Right lung (tissue), 10 donors: ENCODE results near the gene C3orf80. TPM values are rescaled to one million over a fixed set of nuclear protein-coding genes. Genes with fewer than 3 reads are reported as not detected.
A peak's percentile ranks its signal among the peaks of the same experiment; 100 is the strongest.
"Not testable (repeated sequence)": the region's sequence is repeated elsewhere in the genome, so short reads cannot be mapped to it uniquely, and the experiment has no call there.

Source experiments
- DNase-seq, 2 donors: peaks; one replicate each; pipeline ENCODE4 v3.0.0-alpha.2; 2013
- long read RNA-seq, 8 donors: transcript quantifications; one replicate each; lab custom pipeline, GENCODE V29; 2026
- polyA plus RNA-seq, 5 donors: library from polyadenylated mRNA; unstranded; fragments of 120-200 nt; gene quantifications; one replicate each; pipeline versions ENCODE4 v1.2.1 to v1.2.3, GENCODE V29; 2013; ENCODE audit warnings: inconsistent platforms in 1 of 5, low replicate concordance in 1 of 5; ENCODE audit not compliant: insufficient read length in 5 of 5, insufficient read depth in 1 of 5

C3orf80 gene
- 1 to 10 TPM; 5.2 to 8.5 (median 7.1) TPM for polyA plus RNA-seq
- long read RNA-seq, donor 1, transcript C3orf80-201 (1 exons, 2,718 nt) = major isoform, 21 of 21 reads
- long read RNA-seq, donor 1, partial matches to known transcripts = 0 of 21 reads
- long read RNA-seq, donor 1, other reads (novel, unspliced or antisense) = 0 of 21 reads
- long read RNA-seq, donor 2, transcript C3orf80-201 (1 exons, 2,718 nt) = major isoform, 8 of 8 reads
- long read RNA-seq, donor 2, partial matches to known transcripts = 0 of 8 reads
- long read RNA-seq, donor 2, other reads (novel, unspliced or antisense) = 0 of 8 reads
- long read RNA-seq, donor 3, transcript C3orf80-201 (1 exons, 2,718 nt) = major isoform, 13 of 13 reads
- long read RNA-seq, donor 3, partial matches to known transcripts = 0 of 13 reads
- long read RNA-seq, donor 3, other reads (novel, unspliced or antisense) = 0 of 13 reads
- long read RNA-seq, donor 4, transcript C3orf80-201 (1 exons, 2,718 nt) = major isoform, 17 of 17 reads
- long read RNA-seq, donor 4, partial matches to known transcripts = 0 of 17 reads
- long read RNA-seq, donor 4, other reads (novel, unspliced or antisense) = 0 of 17 reads
- long read RNA-seq, donor 5, transcript C3orf80-201 (1 exons, 2,718 nt) = major isoform, 11 of 11 reads
- long read RNA-seq, donor 5, partial matches to known transcripts = 0 of 11 reads
- long read RNA-seq, donor 5, other reads (novel, unspliced or antisense) = 0 of 11 reads
- long read RNA-seq, donor 6, transcript C3orf80-201 (1 exons, 2,718 nt) = major isoform, 10 of 10 reads
- long read RNA-seq, donor 6, partial matches to known transcripts = 0 of 10 reads
- long read RNA-seq, donor 6, other reads (novel, unspliced or antisense) = 0 of 10 reads
- long read RNA-seq, donor 7, transcript C3orf80-201 (1 exons, 2,718 nt) = major isoform, 12 of 12 reads
- long read RNA-seq, donor 7, partial matches to known transcripts = 0 of 12 reads
- long read RNA-seq, donor 7, other reads (novel, unspliced or antisense) = 0 of 12 reads
- long read RNA-seq, donor 8, partial matches to known transcripts = 0 of 3 reads
- long read RNA-seq, donor 8, other reads (novel, unspliced or antisense) = 0 of 3 reads

- peak; percentile 44 to 47 for DNase-seq
These were observed at the start of gene C3orf80 for GRCh38 chr3:160225176-160226025. Gene C3orf80, plus strand, starts transcription at chr3:160225422. Its CDS starts 214 bp downstream, at chr3:160225636.

DNA sequence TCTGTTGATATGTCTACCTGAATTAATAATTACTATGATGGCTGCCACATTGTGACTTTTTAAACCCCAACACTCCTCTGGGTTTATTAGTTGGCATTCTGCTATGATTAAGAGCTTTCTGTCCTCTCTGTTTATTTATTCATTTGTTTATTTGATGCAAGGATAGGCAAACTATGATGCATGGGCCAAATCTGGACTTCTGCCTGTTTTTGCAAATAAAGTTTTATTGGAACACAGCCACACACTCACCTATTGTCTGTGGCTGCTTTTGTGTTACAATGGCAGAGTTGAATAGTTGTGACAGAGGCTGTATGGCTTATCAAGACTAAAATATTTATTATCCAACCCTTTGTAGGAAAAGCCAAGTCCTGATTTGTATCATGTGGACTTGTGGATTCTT, 48.3 kb upstream of the C3orf80 start:
- no peak for DNase-seq

DNA sequence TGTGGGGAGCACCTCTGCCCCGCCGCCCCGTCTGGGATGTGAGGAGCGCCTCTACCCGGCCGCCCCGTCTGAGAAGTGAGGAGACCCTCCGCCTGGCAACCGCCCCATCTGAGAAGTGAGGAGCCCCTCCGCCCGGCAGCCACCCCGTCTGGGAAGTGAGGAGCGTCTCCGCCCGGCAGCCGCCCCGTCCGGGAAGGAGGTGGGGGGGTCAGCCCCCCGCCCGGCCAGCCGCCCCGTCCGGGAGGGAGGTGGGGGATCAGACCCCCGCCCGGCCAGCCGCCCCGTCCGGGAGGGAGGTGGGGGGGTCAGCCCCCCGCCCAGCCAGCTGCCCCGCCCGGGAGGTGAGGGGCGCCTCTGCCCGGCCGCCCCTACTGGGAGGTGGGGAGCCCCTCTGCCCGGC, 46.6 kb upstream of the C3orf80 start:
- not testable (repeated sequence) for DNase-seq

DNA sequence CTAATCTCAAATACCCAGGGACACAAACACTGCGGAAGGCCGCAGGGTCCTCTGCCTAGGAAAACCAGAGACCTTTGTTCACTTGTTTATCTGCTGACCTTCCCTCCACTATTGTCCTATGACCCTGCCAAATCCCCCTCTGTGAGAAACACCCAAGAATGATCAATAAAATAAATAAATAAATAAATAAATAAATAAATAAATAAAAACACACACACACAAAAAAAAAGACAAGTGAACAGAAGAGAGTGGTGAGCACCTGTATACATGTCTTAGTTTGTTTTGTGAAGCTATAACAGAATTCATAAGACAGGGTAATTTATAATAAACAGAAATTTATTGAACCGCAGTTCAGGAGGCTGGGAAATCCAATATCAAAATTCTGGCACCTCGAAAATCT, 45.8 kb upstream of the C3orf80 start:
- DNase-seq = not testable (repeated sequence)

- DNase-seq = no peak
These were observed 45.3 kb upstream of the C3orf80 start for GRCh38 chr3:160179906-160180305.

DNA sequence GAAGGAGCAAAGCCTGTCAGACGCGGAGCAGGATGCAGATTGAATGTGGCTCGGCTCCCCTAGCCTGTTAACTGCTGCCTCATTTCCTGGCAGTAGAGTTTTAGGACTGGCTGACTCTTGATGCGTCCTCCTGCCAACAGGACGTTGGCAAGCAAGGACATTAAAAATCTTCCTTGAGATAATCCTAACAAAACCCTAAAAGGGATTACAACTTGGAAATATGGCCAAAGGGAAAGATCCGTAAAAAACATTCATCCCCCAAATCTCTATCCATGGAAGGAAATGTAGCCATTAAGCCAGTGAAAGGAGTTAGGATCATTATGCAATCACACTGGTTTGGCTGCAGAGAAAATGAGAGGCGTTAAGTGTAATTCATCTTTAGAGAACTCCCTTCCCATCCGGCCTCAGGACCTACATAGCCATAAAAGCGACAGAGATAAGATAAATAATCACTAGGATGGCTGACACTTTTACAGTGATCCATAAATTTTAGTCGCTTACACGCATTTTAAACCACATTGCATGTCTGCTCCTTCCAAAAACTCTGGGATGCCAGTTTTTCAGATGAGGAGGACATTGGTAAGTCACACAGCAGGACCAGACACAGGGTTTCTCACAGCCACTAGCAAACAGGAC, 44.5 kb upstream of the C3orf80 start:
- DNase-seq = peak in 1 of 2 donors; percentile 19

DNA sequence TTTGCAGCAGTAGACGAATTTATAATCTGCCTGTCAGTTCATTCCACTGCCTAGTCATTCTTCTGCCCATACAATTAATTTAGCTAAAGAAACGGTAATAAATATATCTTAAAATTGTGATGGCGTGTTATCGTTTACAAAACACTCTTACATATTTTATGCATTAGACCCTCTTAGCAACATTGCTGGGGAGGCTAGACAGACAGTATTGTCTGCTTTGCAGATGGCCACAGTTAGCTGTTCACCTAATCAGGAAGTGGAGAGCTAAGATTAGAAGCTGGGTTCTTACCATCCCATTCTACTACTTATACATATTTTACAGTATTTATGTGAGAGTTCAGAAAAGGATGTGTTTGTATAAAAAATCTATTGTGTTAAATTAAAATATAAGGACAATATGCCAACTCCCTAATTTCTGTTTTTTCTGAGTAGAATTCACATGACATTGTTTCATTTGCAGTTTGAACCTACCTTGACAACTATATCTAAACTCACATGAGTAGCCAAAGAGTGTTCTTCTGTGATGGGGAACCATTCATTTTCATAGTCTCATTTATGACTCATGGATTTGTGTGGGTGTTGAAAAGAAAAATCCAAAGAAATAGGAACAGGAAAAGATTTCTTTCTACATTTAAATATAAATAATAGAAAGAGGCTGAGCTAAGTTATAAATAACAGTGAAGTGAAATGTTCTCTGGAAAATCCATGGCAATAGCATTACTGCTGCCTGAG, 41.7 kb upstream of the C3orf80 start:
- no peak for DNase-seq

- DNase-seq = peak in 1 of 2 donors; percentile 28
These were observed 40.6 kb upstream of the C3orf80 start for GRCh38 chr3:160184655-160185054.

DNA sequence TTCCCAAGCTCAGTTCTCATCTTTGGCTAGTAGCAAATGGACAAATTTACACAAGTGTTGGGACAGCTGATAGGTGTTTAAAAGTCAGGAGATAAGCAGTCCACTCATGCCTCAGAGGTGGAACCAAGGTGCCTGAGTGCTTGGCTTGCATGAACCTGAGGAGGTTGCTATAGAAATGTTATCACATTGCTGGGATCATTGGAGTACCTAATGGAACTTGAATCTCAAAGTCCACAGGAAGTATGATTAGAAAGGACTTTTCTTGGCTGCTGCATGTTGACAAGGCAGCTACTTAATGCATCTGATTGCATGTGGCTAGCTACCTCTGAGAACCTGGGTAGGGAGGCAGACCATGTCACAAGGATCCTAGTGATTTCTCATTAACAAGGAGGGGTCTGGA, 39.5 kb upstream of the C3orf80 start:
- DNase-seq = no peak

- no peak for DNase-seq
These were observed 37.9 kb upstream of the C3orf80 start for GRCh38 chr3:160187288-160187687.

- DNase-seq = no peak
These were observed 32.8 kb upstream of the C3orf80 start for GRCh38 chr3:160192310-160193029.

GRCh38 chr3:160193644-160194192, 31.5 kb upstream of the C3orf80 start:
- DNase-seq = no peak

DNA sequence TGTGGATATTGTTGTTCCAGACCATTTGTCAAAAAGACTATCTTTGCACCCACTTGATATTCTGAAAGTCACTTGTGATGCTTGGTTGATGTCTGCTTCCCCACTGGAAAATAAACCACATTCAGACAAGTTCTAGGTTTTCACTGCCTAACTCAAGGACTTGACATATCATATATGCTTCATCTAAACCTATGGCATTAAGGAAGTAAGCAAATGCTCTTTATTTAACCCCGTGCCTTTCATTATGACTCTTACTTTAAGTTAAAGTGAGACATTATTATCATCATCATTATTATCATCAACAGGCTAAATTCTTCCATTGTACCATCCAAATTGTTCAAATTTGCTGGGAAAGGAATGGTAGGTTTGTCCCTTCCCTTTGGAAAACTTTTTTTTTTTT, 30.8 kb upstream of the C3orf80 start:
- DNase-seq = no peak

DNA sequence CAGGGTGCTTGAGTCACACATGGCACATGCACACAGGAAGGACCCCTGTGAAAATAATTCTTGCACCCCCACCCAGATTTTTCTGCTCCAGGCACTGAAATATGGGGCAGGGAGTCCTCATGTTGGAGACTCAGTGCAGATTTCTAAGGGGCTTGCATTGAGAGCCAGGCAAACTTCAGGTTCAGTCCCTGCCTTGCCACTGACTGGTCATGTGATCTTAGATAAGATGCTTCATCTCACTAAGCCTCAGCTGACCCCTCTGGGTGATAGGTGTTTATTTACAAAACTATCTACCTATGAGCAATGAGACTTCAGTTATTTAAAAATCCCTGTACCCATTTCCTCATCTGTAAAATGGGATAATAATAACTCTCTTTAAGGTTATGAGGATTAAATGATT, 30.1 kb upstream of the C3orf80 start:
- no peak for DNase-seq

- DNase-seq = no peak
These were observed 28.6 kb upstream of the C3orf80 start for GRCh38 chr3:160196511-160197104.

DNA sequence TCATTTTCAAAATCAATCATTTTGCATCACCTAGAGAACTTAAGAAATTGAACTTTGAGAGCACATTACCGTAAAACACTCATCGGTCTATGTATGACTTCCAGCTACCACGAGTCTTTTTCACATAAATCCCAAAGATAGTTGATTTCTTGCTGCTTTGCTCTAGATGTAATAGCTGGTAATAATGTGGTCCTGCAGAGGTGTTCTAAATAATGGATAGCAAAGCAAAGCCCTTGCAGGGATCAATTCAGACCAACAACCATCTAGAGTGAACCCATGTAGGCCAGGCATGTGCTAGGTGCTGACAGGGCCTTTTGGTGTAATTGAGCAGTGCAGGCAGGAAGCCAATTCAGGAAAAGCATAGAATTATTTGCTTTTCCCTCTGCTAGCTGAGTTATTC, 26.1 kb upstream of the C3orf80 start:
- no peak for DNase-seq

DNA sequence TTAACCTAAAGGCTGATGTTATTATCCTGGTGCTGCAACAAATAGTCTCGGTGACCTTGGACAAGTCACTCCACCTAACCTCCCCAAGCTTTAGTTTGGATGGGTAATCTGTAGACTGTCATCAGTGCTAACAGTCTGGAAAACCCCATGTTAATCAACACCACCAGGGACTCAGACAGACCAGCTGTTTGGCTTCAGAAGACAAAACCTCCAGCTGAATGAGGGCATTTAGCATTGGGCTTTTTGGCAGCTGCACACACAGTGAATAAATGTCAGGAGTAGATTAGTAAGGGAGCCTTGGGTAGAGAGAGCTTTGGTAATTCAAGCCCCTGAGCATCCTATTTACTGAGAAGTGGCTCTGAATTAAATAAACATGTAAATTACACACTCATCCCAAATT, 24.9 kb upstream of the C3orf80 start:
- DNase-seq = no peak

DNA sequence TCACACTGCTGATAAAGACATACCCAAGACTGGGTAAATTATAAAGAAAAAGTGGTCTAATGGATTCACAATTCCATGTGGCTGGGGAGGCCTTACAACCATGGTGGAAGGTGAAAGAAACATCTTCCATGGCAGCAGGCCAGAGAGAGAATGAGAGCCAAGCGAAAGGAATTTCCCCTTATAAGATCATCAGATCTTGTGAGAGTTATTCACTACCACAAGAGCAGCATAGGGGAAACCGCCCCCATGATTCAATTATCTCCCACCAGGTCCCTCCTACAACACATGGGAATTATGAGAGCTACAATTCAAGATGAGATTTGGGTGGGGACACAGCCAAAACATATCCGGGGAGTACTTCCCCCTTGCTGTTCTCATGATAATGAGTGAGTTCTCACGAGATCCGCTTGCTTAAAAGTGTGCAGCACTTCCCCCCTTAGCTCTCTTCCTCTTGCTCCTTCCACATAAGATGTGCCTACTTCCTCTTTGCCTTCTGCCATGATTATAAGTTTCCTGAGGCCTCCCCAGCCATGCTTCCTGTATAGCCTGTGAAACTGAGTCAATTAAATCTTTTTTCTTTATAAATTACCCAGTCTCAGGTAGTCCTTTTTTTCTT, 20.7 kb upstream of the C3orf80 start:
- DNase-seq = not testable (repeated sequence)
